ENCODE data around the gene SCG5. TPM values are rescaled to one million over a fixed set of nuclear protein-coding genes. Genes with fewer than 3 reads are reported as not detected.

The SCG5 gene
- total and polyA plus RNA-seq, 2 of the 13 experiments (the other 11 are each of a cell fraction or from before 2014, with no cell fraction given): 2.3 to 3.5 TPM

DNA sequence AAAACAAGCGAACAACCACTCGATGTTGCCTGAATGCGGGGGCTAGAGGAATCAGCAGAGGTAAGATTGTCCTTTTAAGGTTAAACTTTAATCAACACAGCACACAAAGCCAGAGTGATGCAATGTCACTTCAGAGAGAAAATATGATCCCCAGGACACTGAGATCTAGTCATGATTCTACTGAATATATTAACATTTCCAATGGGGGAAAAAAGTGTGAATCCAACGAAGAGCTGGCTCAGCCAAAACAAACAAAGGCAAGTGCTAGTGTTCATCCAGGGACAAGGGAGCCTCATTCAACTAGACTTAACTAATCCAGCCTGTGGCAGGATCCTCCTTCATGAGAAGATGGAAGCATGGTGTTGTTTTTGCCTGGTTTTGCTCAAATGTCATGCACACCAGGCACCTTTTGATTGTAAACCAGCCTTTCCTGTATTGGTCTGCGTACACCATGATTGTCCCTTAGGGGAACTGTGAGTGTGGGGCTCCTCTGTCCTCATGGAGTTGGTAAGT lies 35.8 kb downstream of the SCG5 start (continued):
- TF ChIP-seq, protein P1, sequence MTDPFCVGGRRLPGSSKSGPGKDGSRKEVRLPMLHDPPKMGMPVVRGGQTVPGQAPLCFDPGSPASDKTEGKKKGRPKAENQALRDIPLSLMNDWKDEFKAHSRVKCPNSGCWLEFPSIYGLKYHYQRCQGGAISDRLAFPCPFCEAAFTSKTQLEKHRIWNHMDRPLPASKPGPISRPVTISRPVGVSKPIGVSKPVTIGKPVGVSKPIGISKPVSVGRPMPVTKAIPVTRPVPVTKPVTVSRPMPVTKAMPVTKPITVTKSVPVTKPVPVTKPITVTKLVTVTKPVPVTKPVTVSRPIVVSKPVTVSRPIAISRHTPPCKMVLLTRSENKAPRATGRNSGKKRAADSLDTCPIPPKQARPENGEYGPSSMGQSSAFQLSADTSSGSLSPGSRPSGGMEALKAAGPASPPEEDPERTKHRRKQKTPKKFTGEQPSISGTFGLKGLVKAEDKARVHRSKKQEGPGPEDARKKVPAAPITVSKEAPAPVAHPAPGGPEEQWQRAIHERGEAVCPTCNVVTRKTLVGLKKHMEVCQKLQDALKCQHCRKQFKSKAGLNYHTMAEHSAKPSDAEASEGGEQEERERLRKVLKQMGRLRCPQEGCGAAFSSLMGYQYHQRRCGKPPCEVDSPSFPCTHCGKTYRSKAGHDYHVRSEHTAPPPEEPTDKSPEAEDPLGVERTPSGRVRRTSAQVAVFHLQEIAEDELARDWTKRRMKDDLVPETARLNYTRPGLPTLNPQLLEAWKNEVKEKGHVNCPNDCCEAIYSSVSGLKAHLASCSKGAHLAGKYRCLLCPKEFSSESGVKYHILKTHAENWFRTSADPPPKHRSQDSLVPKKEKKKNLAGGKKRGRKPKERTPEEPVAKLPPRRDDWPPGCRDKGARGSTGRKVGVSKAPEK (CRISPR knock-in tag; IDR thresholded peaks at IDR 0.05; ENCODE audit: borderline replicate concordance): no peak
- TF ChIP-seq ZFP1 (CRISPR knock-in tag; IDR thresholded peaks at IDR 0.05): no peak
- TF ChIP-seq STAT5B (CRISPR knock-in tag; IDR thresholded peaks at IDR 0.05): no peak
- no peak for TF ChIP-seq ZFAT (CRISPR knock-in tag; conservative IDR thresholded peaks at IDR 0.05)
- peak; percentile 53; the same call in 1 of the 2 replicates for TF ChIP-seq TBX3 (IDR thresholded peaks at IDR 0.05; ENCODE audit: borderline replicate concordance)
- no peak for TF ChIP-seq ZNF235 (CRISPR knock-in tag; IDR thresholded peaks at IDR 0.05; ENCODE audit: borderline replicate concordance)
- no peak for TF ChIP-seq HES4 (CRISPR knock-in tag; IDR thresholded peaks at IDR 0.05; ENCODE audit: borderline replicate concordance)
- no peak for TF ChIP-seq FIP1L1 (IDR thresholded peaks at IDR 0.05; ENCODE audit: borderline replicate concordance, insufficient read depth, low read depth, low read length)
- TF ChIP-seq PAF1 (CRISPR knock-in tag; IDR thresholded peaks at IDR 0.05): no peak
- TF ChIP-seq NFATC3 (CRISPR knock-in tag; IDR thresholded peaks at IDR 0.05): no peak
- no peak for TF ChIP-seq ZSCAN25 (CRISPR knock-in tag; IDR thresholded peaks at IDR 0.05)
- no peak for TF ChIP-seq REL (CRISPR knock-in tag; conservative IDR thresholded peaks at IDR 0.05)
- no peak for TF ChIP-seq ZFP62 (CRISPR knock-in tag; IDR thresholded peaks at IDR 0.05)
- TF ChIP-seq, protein P2, sequence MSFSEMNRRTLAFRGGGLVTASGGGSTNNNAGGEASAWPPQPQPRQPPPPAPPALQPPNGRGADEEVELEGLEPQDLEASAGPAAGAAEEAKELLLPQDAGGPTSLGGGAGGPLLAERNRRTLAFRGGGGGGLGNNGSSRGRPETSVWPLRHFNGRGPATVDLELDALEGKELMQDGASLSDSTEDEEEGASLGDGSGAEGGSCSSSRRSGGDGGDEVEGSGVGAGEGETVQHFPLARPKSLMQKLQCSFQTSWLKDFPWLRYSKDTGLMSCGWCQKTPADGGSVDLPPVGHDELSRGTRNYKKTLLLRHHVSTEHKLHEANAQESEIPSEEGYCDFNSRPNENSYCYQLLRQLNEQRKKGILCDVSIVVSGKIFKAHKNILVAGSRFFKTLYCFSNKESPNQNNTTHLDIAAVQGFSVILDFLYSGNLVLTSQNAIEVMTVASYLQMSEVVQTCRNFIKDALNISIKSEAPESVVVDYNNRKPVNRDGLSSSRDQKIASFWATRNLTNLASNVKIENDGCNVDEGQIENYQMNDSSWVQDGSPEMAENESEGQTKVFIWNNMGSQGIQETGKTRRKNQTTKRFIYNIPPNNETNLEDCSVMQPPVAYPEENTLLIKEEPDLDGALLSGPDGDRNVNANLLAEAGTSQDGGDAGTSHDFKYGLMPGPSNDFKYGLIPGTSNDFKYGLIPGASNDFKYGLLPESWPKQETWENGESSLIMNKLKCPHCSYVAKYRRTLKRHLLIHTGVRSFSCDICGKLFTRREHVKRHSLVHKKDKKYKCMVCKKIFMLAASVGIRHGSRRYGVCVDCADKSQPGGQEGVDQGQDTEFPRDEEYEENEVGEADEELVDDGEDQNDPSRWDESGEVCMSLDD (CRISPR knock-in tag; IDR thresholded peaks at IDR 0.05; ENCODE audit: borderline replicate concordance): no peak
- TF ChIP-seq, protein P3, sequence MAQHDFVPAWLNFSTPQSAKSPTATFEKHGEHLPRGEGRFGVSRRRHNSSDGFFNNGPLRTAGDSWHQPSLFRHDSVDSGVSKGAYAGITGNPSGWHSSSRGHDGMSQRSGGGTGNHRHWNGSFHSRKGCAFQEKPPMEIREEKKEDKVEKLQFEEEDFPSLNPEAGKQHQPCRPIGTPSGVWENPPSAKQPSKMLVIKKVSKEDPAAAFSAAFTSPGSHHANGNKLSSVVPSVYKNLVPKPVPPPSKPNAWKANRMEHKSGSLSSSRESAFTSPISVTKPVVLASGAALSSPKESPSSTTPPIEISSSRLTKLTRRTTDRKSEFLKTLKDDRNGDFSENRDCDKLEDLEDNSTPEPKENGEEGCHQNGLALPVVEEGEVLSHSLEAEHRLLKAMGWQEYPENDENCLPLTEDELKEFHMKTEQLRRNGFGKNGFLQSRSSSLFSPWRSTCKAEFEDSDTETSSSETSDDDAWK (CRISPR knock-in tag; IDR thresholded peaks at IDR 0.05): no peak
- TF ChIP-seq PHF5A (CRISPR knock-in tag; IDR thresholded peaks at IDR 0.05; ENCODE audit: low read depth, unreplicated experiment): peak; percentile 63
- TF ChIP-seq, protein P4, sequence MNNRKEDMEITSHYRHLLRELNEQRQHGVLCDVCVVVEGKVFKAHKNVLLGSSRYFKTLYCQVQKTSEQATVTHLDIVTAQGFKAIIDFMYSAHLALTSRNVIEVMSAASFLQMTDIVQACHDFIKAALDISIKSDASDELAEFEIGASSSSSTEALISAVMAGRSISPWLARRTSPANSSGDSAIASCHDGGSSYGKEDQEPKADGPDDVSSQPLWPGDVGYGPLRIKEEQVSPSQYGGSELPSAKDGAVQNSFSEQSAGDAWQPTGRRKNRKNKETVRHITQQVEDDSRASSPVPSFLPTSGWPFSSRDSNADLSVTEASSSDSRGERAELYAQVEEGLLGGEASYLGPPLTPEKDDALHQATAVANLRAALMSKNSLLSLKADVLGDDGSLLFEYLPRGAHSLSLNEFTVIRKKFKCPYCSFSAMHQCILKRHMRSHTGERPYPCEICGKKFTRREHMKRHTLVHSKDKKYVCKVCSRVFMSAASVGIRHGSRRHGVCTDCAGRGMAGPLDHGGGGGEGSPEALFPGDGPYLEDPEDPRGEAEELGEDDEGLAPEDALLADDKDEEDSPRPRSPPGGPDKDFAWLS (CRISPR knock-in tag; IDR thresholded peaks at IDR 0.05; ENCODE audit: borderline replicate concordance): no peak
- no peak for TF ChIP-seq ZNF253 (CRISPR knock-in tag; IDR thresholded peaks at IDR 0.05; ENCODE audit: borderline replicate concordance)
- no peak for TF ChIP-seq PHB2 (IDR thresholded peaks at IDR 0.05; ENCODE audit: partially characterized antibody)
- no peak for TF ChIP-seq ZKSCAN8 (CRISPR knock-in tag; IDR thresholded peaks at IDR 0.05; ENCODE audit: borderline replicate concordance)
- no peak for TF ChIP-seq JDP2 (CRISPR knock-in tag; IDR thresholded peaks at IDR 0.05; ENCODE audit: borderline replicate concordance)
- TF ChIP-seq HOXA5 (CRISPR knock-in tag; IDR thresholded peaks at IDR 0.05): no peak
- no peak for TF ChIP-seq ZNF282 (IDR thresholded peaks at IDR 0.05; ENCODE audit: partially characterized antibody)
